ENCODE measurements around the gene CNTNAP3B.
"Not testable (repeated sequence)": the region's sequence is repeated elsewhere in the genome, so short reads cannot be mapped to it uniquely, and the experiment has no call there.

GRCh38 chr9:41929172-41929571 is 200.1 kb downstream of the CNTNAP3B start:
- TF ChIP-seq JUN (IDR thresholded peaks at IDR 0.05; ENCODE audit: borderline replicate concordance, insufficient read depth, insufficient read length, low read depth); CTCF (IDR thresholded peaks at IDR 0.05; ENCODE audit: extremely low read depth in 1 of 2, insufficient read depth in 1 of 2, low read depth in 1 of 2, low read length in 2 of 2); EZH2 (IDR thresholded peaks at IDR 0.05; ENCODE audit: borderline replicate concordance, low read depth, low read length, severe bottlenecking); POLR2A (IDR thresholded peaks at IDR 0.05; ENCODE audit: low read depth, low read length); MAX (IDR thresholded peaks at IDR 0.05; ENCODE audit: insufficient read depth, insufficient read length); POLR2AphosphoS5 (IDR thresholded peaks at IDR 0.05; ENCODE audit: insufficient read depth, low read depth, low read length); FOS (IDR thresholded peaks at IDR 0.05; ENCODE audit: borderline replicate concordance, insufficient read depth, low read length); GATA2 (IDR thresholded peaks at IDR 0.05; ENCODE audit: insufficient read depth, insufficient read length, low read depth, low read length): not testable (repeated sequence)
